H1 (cell line): ENCODE data around the gene COL5A2.

Experiments
- CEBPB ChIP-seq: IDR thresholded peaks from 2 replicates; pipeline ENCODE4 v1.6.1; 2012; ENCODE audit warnings: low read depth, low read length
- CREB1 ChIP-seq: IDR thresholded peaks from 2 replicates; pipeline ENCODE4 v1.6.1; 2012; ENCODE audit warnings: inconsistent platforms
- EZH2 ChIP-seq: fragments of 200-600 bp; sonication (generic); IDR thresholded peaks from 2 replicates; pipeline ENCODE4 v1.7.1; 2012; ENCODE audit warnings: low read depth, mild to moderate bottlenecking, moderate library complexity, low read length, inconsistent platforms; ENCODE audit not compliant: severe bottlenecking
- NANOG ChIP-seq: IDR thresholded peaks from 2 replicates; pipeline ENCODE4 v1.6.1; 2011; ENCODE audit warnings: low read length, low read depth, mild to moderate bottlenecking, inconsistent platforms; ENCODE audit not compliant: insufficient read depth, poor library complexity, severe bottlenecking
- POLR2AphosphoS5 ChIP-seq: IDR thresholded peaks from 2 replicates; pipeline ENCODE4 v1.6.1; 2011; ENCODE audit warnings: low read depth, low read length
- RFX5 ChIP-seq: IDR thresholded peaks from 2 replicates; pipeline ENCODE4 v1.6.1; 2011; ENCODE audit warnings: low read depth, low read length, improper control_type of control experiment, borderline replicate concordance
- TF ChIP-seq, protein P1 (sequence below), 3 experiments: IDR thresholded peaks; 1 replicate in 2 of 3; 2 replicates in 1 of 3; pipeline versions ENCODE4 v1.5.1 to v1.6.1; 2011; ENCODE audit warnings: low read length in 3 of 3, mild to moderate bottlenecking in 3 of 3, inconsistent platforms in 2 of 3, low read depth in 1 of 3, moderate library complexity in 1 of 3; ENCODE audit not compliant: insufficient read depth in 1 of 3; ENCODE audit errors: control extremely low read depth in 1 of 3
- TF ChIP-seq, protein P2 (sequence below): IDR thresholded peaks from 2 replicates; pipeline ENCODE4 v1.6.1; 2012; ENCODE audit warnings: inconsistent platforms
- TF ChIP-seq, protein P3 (sequence below): IDR thresholded peaks from 2 replicates; pipeline ENCODE4 v1.6.1; 2011; ENCODE audit warnings: low read length, improper control_type of control experiment

DNA sequence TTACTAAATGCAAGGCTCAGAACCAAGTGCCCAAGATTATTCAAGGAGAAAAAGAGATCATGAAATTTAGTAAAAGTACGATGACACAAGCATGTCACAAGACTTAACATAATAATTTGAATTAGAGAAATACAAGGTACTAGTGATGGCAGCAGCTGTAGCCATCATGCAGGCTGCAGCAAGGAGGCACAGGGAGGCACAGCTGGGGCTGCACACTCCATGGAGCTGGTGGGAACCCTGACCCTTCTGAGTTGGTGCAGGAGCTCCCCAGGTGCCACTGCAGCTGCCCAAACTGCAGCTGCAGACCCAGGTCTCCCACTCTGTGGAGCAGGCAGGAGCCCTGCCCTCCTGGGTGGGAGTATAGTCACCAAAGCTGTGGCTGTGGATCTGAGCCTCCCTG lies 159.4 kb downstream of the COL5A2 start:
- TF ChIP-seq, protein P1, sequence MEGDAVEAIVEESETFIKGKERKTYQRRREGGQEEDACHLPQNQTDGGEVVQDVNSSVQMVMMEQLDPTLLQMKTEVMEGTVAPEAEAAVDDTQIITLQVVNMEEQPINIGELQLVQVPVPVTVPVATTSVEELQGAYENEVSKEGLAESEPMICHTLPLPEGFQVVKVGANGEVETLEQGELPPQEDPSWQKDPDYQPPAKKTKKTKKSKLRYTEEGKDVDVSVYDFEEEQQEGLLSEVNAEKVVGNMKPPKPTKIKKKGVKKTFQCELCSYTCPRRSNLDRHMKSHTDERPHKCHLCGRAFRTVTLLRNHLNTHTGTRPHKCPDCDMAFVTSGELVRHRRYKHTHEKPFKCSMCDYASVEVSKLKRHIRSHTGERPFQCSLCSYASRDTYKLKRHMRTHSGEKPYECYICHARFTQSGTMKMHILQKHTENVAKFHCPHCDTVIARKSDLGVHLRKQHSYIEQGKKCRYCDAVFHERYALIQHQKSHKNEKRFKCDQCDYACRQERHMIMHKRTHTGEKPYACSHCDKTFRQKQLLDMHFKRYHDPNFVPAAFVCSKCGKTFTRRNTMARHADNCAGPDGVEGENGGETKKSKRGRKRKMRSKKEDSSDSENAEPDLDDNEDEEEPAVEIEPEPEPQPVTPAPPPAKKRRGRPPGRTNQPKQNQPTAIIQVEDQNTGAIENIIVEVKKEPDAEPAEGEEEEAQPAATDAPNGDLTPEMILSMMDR (IDR thresholded peaks at IDR 0.05; ENCODE audit: control extremely low read depth in 1 of 3, insufficient read depth in 1 of 3, low read depth in 1 of 3, low read length in 3 of 3): no peak
- TF ChIP-seq, protein P2, sequence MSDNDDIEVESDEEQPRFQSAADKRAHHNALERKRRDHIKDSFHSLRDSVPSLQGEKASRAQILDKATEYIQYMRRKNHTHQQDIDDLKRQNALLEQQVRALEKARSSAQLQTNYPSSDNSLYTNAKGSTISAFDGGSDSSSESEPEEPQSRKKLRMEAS: no peak
- TF ChIP-seq CEBPB (no peak), EZH2 (no peak), RFX5 (no peak), NANOG (no peak), POLR2AphosphoS5 (no peak), CREB1 (no peak)
- TF ChIP-seq, protein P3, sequence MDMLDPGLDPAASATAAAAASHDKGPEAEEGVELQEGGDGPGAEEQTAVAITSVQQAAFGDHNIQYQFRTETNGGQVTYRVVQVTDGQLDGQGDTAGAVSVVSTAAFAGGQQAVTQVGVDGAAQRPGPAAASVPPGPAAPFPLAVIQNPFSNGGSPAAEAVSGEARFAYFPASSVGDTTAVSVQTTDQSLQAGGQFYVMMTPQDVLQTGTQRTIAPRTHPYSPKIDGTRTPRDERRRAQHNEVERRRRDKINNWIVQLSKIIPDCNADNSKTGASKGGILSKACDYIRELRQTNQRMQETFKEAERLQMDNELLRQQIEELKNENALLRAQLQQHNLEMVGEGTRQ: no peak
